GM19193 (cell line): ENCODE measurements around the gene ITGA11.

Source experiments
- POLR2A ChIP-seq: IDR thresholded peaks from 4 replicates; pipeline ENCODE4 v1.6.1; 2011; ENCODE audit not compliant: insufficient read depth, insufficient read length; ENCODE audit errors: extremely low read depth

ITGA11 gene

DNA sequence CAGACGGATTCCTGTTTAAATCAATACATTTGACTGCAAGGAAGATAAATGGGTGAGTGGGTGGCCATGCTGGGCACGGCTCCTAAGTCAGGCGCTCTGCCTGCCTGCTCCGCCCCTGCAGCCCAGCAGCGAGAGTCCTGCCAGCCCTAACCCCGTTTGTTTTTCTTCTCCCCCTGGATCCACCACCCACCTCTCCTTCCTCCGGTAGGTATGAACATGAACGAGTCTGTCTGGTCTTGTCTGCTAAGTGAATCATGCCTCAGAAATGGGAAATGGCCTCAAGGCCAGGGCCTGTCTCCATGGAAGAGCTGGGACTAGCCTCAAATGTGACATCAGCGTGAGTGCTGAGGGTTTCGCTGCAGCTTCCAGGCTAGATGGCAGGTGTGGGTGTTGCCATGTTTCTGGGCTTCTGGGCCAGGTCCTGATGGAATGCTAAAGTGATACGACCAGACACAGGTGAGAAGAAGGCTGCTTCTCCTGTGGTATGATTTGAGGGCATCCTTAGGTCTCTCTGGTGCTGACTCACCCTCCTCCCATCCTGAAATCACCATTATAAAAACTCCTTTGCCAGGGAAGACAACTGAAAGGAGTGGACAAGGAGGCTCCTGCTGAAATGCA is 160.0 kb downstream of the ITGA11 start:
- TF ChIP-seq POLR2A = no peak

DNA sequence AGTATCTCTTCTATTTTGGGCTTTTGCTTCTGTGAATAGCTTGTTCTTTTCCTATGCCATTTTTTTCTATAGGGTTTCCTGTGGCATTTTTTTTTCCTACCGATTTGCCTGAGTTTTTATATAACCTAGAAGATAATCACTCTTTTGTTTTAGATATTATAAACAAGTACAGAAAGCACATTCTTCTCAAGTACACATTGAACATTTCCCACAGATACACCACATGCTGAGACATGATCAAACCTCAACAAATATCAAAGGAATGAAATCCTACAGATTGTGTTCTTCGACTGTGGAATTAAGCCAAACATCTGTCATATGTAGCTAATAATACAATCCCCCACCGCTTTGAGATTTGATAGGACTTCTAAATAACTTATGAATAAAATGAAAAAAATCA is 163.6 kb downstream of the ITGA11 start:
- no peak for TF ChIP-seq POLR2A

DNA sequence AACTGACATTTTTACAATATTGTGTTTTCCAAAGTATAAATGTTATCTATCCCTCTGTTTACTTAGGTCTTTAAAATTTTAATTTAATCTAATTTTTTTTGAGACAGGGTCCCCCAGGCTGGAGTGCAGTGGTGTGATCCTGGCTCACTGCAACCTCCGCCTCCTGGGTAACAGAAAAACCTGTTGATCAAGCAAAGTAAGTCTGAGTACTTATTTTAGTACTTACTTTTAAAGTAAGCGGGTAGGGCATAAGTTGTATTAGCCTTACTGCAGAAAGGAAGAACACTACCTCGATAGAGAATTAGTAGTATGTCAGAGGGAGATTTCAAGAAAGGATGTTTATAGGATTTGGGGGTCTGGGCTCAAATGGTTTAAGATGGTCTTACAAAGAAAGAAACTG is 166.3 kb downstream of the ITGA11 start:
- no peak for TF ChIP-seq POLR2A

DNA sequence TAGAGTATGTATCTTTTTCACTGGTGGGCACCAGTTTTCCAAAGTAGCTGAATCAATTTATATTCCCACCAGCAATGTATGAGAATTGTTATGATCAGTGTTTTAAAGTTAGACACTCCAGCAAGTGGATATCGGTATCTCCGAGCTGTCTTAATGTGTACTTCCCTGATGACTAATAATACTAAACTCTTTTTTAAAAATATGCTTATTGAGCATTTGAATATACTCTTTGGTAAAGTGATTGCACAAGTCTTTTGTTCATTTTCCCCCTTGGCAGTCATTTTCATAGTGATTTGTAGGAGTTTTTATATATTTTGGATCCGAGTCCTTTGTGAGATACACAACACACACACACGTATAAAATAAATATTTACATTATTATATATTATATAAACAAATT is 166.9 kb downstream of the ITGA11 start:
- TF ChIP-seq POLR2A = no peak

DNA sequence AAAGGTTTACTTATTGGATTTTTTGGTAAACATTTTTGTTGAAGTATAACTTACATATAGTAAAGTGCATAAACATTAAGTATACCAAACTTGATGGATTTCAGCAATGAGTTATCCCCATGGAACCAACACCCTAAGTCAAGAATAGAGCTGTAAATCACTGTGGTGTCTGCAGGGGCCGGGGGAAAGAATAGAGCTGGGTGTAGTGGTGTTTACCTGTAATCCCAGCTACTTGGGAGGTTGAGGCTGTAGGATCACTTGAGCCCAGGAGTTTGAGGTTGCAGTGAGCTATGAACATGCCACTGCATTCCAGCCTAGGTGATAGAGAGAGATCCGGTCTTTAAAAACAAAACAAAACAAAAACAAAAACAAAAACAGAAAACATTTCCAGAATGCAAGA is 167.7 kb downstream of the ITGA11 start:
- no peak for TF ChIP-seq POLR2A

DNA sequence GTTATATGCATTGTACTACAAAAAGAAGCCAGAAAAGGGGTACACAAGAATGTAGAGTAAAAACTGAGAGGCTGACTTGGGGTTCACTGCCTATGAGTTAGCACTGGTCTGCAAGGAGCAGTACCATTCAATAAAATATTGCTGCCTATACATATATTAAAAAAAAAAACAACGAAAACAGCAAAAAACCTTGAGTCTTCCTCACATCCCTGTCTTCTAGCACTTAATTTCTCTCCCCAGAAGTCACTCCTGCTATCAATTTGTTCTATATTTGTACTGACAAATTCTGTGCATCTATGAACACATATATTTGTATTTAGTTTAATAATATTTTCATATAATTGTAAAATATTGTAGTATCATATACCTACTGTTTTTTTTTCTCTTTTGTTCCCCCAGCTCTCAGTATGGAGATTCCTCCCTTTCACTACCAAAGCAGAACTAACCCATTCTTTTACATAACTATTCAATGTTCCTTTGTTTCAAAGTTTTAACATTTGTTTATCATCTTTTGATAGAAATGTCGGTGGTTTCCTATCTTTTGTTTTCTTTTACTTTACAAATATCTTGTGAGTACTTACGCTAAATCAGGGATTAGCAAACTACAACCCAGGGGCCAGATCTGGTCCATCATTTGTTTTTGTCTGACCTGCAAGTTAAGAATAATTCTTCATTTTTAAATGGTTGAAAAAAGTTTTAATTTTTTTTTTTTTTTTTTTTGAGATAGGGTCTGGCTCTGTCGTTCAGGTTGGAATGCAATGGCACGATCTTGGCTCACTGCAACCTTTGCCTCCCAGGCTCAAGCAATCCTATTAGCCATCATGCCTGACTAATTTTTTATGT is 169.2 kb downstream of the ITGA11 start:
- no peak for TF ChIP-seq POLR2A

DNA sequence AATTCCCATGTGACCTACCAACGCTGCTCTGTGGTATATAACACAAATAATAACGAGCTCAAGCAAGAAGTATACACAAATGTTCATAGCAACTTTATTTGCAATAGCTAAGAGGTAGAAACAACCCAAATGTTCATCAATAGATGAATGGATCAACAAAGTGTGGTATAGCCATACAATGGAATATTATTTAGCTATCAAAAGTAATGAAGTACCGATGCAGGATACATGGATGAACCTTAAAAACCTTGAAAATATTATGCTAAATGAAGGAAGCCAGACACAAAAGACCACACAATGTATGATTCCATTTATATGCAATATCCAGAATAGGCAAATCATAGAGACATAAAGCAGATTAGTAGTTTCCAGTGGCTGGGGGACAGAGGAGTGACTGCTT is 170.0 kb downstream of the ITGA11 start:
- no peak for TF ChIP-seq POLR2A

DNA sequence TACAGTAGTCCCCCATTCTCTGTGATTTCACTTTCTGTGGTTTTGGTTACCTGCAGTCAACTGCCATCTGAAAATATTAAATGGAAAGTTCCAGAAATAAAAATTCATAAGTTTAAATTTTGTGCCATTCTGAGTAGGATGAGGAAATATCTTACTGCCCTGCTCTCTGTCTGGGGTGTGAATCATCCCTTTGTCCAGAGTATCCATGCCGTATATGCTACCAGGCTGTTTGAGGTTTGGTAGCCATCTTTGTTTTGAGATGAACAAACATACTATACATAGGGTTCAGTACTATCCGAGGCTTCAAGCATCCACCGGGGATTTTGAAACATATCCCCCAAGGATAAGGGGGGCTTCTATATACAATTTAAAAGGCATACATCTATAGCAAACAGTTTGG is 170.7 kb downstream of the ITGA11 start:
- no peak for TF ChIP-seq POLR2A

DNA sequence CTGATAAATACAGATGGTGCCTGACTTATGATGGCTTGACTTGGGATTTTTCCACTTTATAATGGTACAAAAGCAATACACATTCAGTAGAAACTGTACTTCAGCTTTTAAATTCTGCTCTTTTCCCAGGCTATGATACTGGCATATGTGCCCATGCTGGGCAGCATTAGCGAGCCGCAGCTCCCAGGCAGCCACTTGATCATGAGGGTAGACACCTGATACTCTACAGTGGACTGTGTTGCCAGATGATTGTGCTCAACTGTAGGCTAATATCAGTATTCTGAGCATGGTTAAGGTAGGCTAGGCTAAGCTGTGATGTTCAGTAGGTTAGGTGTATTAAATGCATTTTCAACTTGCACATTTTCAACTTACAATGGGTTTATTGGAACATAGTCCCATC is 172.1 kb downstream of the ITGA11 start:
- no peak for TF ChIP-seq POLR2A

DNA sequence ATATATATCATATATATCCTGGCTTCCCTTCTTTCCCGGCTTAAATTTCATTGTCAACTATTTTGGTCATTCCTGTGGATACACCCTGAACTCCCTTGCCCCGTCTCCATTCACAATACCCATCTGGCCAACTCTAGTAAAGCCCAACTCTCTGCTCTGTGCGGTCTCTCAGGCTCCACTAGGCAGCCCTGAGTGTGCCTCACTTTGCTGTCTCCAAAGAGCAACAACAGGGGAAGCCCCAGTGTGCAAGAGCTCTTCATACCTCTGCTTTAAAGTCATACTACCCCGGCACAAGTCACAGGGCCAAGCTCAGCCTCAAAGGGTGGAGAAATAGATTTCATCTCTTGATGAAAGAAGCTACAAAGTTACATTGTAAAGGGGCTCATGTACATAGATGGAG is 173.3 kb downstream of the ITGA11 start:
- no peak for TF ChIP-seq POLR2A

DNA sequence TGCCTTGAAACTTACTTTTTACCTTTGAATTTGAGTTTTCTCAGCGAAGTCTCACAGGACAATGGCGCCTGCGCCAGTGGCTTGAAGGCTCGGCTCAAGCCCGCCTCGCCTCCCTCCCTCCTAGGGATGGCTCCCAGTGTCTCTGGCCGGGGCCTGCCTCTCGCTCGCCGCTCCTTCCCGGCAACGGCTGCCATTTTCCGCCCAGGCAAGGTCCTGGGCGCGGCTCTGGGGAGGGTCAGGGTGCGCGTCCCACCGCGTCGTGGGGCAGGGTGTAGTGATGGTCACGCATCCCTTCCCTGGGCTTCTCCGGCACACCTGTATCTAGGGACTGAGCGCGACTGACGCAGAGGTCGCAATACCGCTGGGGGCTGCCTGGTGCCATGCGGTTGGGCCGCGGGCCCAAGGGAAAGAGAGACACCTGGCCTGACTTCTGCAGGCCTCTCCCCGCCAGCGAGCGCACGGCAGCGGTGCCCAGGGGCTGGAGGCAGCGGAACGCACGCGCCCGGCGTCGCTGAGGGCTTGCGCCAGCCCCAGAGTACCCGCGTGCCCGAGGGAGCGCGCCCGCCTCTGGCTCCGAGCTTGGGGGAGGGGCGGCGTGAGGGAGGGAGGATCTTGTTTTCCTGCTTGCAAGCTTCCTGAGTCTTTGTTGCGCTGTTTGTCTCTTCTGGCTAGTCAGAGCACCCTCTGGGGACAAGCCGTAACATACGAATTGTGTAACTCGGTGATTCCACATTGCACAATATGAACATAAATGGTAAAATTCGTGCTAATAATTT is 175.1 kb downstream of the ITGA11 start:
- no peak for TF ChIP-seq POLR2A

DNA sequence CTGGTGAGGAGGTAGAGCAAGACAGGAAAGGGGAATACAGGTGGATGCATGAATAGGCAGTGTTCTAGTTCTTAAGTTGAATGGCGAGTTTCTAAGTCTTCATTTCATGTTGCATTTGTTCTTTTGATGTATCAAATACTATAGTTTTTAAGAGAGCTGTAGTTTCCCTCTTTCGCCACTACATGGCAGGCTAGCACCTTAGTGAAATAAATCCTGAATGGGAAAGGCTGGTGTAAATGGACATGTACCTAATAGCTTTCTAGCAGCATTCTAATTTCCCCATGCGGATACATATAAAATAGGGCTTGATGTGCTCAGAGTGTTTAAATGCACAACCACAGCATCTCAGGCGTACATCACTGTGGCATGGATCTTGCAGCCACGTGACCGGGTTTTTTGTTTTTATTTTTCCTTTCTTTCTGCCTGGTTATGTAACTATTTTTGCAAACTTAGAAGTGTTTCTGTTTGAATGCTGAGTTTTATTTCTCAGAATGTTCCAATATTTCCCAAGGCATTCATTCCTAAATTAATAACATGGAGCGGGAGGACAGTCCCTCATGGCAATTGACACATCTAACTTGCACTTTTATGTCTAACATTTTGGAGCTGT is 178.9 kb downstream of the ITGA11 start:
- no peak for TF ChIP-seq POLR2A

DNA sequence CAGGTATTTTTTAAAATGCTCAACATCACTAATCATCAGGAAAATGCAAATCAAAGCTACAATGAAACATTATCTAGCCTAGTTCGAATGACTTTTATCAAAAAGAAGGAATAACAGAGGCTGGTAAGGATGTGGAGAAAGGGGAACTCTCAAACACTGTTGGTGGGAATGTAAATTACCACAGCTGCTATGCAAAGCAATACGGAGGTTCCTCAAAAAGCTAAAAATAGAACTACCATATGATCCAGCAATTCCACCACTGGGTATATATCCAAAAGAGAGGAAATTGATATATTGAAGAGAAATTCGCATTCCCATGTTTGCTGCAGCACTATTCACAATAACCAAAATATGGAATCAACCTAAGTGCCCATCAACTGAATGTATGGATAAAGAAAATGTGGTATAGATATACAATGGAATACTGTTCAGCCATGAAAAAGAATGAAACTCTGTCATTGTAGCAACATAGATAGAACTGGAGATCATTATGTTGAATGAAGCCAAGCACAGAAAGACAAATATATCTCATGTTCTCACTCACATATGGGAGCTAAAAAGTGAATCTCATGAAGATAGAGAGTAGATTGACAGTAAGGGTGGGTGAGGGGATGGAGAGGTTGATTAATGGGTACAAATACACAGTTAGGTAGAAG is 182.8 kb downstream of the ITGA11 start:
- TF ChIP-seq POLR2A = no peak
